NB4 (cell line): ENCODE results near the gene MYO9B.
"Not testable (repeated sequence)": the region's sequence is repeated elsewhere in the genome, so short reads cannot be mapped to it uniquely, and the experiment has no call there.

Experiments
- DNase-seq: peaks from one replicate; pipeline ENCODE4 v3.0.0; 2010; ENCODE audit warnings: low read depth
- H3K4me3 ChIP-seq: one replicate; pipeline ENCODE4 v1.5.1; 2011; ENCODE audit warnings: mild to moderate bottlenecking, low read depth, low read length, moderate library complexity
- CTCF ChIP-seq: IDR thresholded peaks from one replicate; pipeline ENCODE4 v1.5.1; 2012; ENCODE audit warnings: low read depth, low read length
- MAX ChIP-seq: IDR thresholded peaks from 2 replicates; pipeline ENCODE4 v1.6.1; 2011; ENCODE audit warnings: low read depth, low read length
- MYC ChIP-seq: IDR thresholded peaks from 2 replicates; pipeline ENCODE4 v1.6.1; 2011; ENCODE audit warnings: low read depth, low read length
- POLR2A ChIP-seq: IDR thresholded peaks from 2 replicates; pipeline ENCODE4 v1.6.1; 2011; ENCODE audit warnings: mild to moderate bottlenecking; ENCODE audit not compliant: insufficient read length; ENCODE audit errors: extremely low read depth

MYO9B gene

DNA sequence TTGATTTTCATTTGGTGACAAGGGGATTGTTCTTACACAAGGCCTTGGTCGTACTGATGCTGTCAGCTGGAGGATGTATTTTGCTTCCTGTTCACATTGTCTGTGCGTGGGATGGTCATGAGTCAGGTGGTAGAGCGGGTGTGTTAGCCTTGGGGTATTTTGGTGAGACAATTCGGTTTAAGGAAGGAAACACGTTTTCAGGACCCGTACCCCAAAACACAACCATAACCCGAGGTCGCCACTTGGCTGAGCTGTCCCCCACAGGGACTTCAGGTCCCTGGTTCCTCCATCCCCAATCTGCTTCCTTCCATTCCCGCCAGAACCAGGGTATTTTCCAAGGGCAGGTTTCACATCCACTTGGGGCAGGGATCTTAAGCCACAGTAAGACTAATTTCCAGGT is 15.0 kb downstream of the MYO9B start:
- TF ChIP-seq CTCF (no peak), POLR2A (no peak), MAX (peak; percentile 62), MYC (peak; percentile 65)
- no peak overlapping the region for H3K4me3 ChIP-seq
- DNase-seq: peak; percentile 90

DNA sequence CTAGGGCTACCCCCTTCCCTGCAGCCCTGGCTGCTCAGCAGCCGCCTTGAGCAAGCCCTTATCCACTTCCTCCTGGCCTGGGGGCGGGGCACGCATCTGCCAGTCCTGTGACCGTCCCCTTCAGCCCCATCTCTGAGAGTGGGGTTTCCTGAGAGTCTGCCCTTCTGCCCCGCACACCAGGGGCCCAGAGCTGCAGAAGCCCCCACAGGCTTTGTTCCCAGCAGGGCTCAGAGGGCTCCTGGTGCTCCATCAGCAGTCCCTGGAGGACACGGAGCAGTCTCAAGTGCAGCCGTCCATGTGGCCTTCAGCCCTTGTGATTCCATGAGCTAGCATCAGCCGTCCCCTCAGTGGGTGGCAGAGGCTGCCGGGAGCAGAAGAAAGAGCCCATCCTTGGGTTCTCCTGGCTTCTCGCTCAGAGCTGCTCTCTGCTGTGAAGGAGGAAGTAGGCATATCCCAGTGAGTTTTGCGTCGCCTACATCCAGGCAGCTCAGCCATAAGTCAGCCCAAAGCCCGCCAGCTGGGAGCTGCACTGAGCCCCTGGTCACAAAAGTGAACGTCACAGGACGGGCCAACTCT is 16.3 kb downstream of the MYO9B start:
- TF ChIP-seq MYC (peak; percentile 49; the same call in 1 of the 2 replicates), POLR2A (no peak), MAX (peak; percentile 32; the same call in 1 of the 2 replicates), CTCF (no peak)
- no peak overlapping the region for H3K4me3 ChIP-seq
- DNase-seq: peak; percentile 83

DNA sequence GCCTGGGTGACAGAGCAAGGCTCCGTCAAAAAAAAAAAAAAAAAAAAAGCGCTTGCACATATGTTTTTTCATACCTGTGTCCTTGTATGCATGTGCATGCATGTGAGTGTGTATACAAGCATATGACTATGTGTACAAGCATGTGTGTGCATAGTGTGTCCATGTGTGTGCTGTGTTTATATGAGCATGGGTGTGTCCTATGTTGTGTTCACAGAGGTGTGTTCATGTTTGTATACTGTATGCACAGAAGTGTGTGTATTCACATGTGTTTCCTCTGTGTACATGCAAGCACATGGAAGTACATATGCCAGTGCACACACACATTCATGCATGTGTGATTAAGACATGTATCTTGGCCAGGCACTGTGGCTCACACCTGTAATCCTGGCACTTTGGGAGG is 17.1 kb downstream of the MYO9B start:
- DNase-seq: no peak
- TF ChIP-seq MYC: no peak
- TF ChIP-seq CTCF: no peak
- TF ChIP-seq POLR2A: no peak
- TF ChIP-seq MAX: no peak
- H3K4me3 ChIP-seq: no peak overlapping the region

DNA sequence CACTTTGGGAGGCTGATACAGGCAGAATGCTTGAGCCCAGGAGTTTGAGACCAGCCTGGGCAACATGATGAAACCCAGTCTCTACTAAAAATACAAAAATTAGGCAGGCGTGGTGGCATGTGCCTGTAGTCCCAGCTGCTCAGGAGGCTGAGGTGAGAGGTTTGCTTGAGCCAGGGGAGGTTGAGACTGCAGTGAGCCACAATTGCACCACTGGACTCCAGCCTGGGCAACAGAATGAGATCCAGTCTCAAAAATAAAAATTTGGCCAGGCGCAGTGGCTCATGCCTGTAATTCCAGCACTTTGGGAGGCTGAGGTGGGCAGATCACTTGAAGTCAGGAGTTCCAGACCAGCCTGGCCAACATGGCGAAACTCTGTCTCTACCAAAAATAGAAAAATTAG is 19.1 kb downstream of the MYO9B start:
- not testable (repeated sequence) for DNase-seq, H3K4me3 ChIP-seq

DNA sequence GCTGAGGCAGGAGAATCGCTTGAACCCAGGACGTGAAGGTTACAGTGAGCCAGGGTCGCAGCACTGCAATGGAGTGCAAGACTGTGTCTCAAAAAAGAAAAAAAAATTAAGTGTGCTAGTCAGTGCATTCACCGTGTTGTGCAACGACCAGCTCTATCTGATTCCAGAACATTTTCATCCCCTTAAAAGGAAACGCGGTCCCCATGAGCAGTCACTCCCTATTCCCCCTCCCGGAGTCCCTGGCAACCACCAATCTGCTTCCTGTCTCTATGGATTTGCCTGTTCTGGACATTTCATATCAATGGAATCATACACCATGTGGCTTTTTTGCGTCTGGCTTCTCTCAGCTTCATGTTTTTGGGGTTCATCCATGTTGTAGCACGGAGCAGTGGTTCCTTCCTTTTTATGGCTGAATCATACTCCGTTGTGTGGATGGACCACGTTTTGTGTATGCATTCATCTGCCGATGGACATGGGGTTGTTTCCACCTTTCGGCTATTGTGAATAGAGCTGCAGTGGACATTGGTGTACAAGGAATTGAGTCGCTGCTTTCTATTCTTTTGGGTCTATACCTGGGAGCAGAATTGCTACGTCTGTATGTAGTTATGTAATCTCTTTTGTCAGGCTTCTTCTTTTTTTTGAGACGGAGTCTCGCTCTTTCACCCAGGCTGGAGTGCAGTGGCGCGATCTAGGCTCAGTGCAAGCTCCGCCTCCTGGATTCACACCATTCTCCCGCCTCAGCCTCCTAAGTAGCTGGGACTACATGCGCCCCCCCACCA is 19.8 kb downstream of the MYO9B start:
- no peak overlapping the region for H3K4me3 ChIP-seq
- TF ChIP-seq MYC (no peak), CTCF (no peak), MAX (no peak)
- DNase-seq: no peak

- DNase-seq: peak; percentile 41
- H3K4me3 ChIP-seq: no peak overlapping the region
- no peak for TF ChIP-seq MAX
- TF ChIP-seq CTCF: no peak
- no peak for TF ChIP-seq MYC
- TF ChIP-seq POLR2A: no peak
Measured at GRCh38 chr19:17097593-17098126, 22.1 kb downstream of the MYO9B start.
